ENCODE measurements around the gene SERPINA9.

DNA sequence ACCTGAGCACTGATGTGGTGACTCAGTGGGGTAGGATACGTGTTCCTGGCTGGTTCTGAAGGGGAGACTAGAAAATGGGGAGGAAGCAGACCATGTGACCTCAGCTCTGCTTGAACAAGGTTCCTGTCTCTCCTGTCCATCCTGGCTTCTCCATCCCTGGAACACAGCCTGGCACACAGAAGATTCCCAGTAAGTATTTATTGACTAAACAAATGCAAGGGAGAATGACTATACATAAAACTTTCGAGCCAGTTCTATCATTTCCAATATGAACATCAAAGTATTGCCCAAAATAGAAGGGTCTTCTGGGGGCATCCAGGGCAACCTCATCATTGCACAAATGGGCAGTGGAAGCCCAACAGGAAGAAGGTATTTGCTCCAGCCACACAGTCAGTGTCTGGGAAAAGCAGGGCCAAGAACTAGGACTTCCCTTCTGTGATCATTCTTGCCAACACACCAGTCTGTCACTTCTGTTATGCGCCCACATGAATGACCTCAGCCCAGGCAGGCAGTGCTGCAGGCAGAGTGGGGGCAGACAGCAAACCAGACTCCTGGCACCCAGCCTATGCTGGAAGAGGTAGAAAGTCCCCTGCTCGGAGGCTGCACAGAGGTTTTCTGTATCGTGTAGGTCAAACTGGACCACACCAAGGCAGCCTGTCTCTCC lies 5.6 kb upstream of the SERPINA9 start:
- TF ChIP-seq RCOR1 (IDR thresholded peaks at IDR 0.05; ENCODE audit: low read depth, low read length) (no peak), GATA3 (IDR thresholded peaks at IDR 0.05; ENCODE audit: borderline replicate concordance) (no peak), CTCF (IDR thresholded peaks at IDR 0.05) (no peak), HEYL (CRISPR knock-in tag; IDR thresholded peaks at IDR 0.05) (no peak), CEBPB (IDR thresholded peaks at IDR 0.05) (no peak), SMC3 (IDR thresholded peaks at IDR 0.05) (no peak), POLR2AphosphoS2 (conservative IDR thresholded peaks at IDR 0.05; ENCODE audit: low read length) (no peak), MYC (IDR thresholded peaks at IDR 0.05; ENCODE audit: borderline replicate concordance, low read length) (no peak), POLR2A (IDR thresholded peaks at IDR 0.05; ENCODE audit: low read length) (no peak), HMGXB4 (CRISPR knock-in tag; IDR thresholded peaks at IDR 0.05; ENCODE audit: borderline replicate concordance) (no peak), KDM1A (IDR thresholded peaks at IDR 0.05; ENCODE audit: low read depth) (no peak)
- TF ChIP-seq, protein P1, sequence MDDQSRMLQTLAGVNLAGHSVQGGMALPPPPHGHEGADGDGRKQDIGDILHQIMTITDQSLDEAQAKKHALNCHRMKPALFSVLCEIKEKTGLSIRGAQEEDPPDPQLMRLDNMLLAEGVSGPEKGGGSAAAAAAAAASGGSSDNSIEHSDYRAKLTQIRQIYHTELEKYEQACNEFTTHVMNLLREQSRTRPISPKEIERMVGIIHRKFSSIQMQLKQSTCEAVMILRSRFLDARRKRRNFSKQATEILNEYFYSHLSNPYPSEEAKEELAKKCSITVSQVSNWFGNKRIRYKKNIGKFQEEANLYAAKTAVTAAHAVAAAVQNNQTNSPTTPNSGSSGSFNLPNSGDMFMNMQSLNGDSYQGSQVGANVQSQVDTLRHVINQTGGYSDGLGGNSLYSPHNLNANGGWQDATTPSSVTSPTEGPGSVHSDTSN (IDR thresholded peaks at IDR 0.05), result no peak

Data from A549 (cell line).